RWPE2 (cell line): ENCODE results near the gene SBDS.
"Not testable (repeated sequence)": the region's sequence is repeated elsewhere in the genome, so short reads cannot be mapped to it uniquely, and the experiment has no call there.

Experiments
- ATAC-seq: fragments of 200-7000 bp; cut with Tn5 transposase; 3 replicates; pipeline ENCODE4 v1.9.1; 2021; ENCODE audit warnings: low read depth
- DNase-seq: peaks from one replicate; pipeline ENCODE4 v3.0.0-alpha.2; 2020; ENCODE audit warnings: low spot score
- H3K27ac ChIP-seq: fragments of 450-650 bp; 2 replicates; pipeline ENCODE4 v1.5.1; 2017; ENCODE audit warnings: mild to moderate bottlenecking; ENCODE audit not compliant: poor library complexity, severe bottlenecking
- H3K27me3 ChIP-seq: fragments of 250-450 bp; sonication (Bioruptor Pico); 2 replicates; pipeline ENCODE4 v1.5.1; 2021; ENCODE audit warnings: mild to moderate bottlenecking, moderate library complexity; ENCODE audit not compliant: insufficient read depth, poor library complexity, severe bottlenecking
- H3K36me3 ChIP-seq: fragments of 250-450 bp; sonication (Bioruptor Pico); 2 replicates; pipeline ENCODE4 v1.5.1; 2020; ENCODE audit warnings: low read depth, mild to moderate bottlenecking, moderate library complexity
- H3K4me1 ChIP-seq: fragments of 250-450 bp; sonication (Bioruptor Pico); 2 replicates; pipeline ENCODE4 v1.5.1; 2021; ENCODE audit warnings: mild to moderate bottlenecking, moderate library complexity; ENCODE audit not compliant: insufficient read depth, poor library complexity, severe bottlenecking
- H3K4me3 ChIP-seq: fragments of 250-450 bp; sonication (Bioruptor Pico); 2 replicates; pipeline ENCODE4 v1.5.1; 2021; ENCODE audit warnings: mild to moderate bottlenecking, moderate library complexity; ENCODE audit not compliant: severe bottlenecking
- H3K9me3 ChIP-seq: fragments of 250-450 bp; sonication (Bioruptor Pico); 2 replicates; pipeline ENCODE4 v1.5.1; 2021; ENCODE audit warnings: mild to moderate bottlenecking, moderate library complexity; ENCODE audit not compliant: severe bottlenecking
- TF ChIP-seq, protein P1 (sequence below): fragments of 450-650 bp; IDR thresholded peaks from one replicate; pipeline ENCODE4 v1.5.1; 2017; ENCODE audit warnings: mild to moderate bottlenecking, moderate library complexity; ENCODE audit not compliant: poor library complexity, severe bottlenecking

SBDS gene

DNA sequence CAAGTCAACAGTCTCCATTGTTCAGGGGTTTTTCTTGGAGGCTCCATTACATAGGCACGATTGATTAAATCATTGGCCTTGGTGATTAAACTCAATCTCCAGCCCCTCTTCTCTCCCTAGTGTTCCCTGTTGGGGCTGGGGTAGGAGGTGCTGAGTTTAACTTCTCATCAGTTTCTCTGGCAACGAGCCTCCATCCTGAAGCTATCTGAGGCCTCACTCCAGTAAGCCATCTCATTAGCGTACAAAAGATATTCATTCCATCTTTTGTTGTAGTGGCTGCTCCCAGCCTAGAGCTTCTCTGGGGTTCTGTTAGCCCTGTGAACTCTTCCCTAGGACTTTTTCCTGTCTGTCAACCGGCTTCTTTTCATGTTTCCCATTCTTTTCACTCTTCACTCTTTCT, 12.9 kb upstream of the SBDS start:
- ATAC-seq: no peak
- no peak for DNase-seq
- no peak overlapping the region for H3K4me3 ChIP-seq

DNA sequence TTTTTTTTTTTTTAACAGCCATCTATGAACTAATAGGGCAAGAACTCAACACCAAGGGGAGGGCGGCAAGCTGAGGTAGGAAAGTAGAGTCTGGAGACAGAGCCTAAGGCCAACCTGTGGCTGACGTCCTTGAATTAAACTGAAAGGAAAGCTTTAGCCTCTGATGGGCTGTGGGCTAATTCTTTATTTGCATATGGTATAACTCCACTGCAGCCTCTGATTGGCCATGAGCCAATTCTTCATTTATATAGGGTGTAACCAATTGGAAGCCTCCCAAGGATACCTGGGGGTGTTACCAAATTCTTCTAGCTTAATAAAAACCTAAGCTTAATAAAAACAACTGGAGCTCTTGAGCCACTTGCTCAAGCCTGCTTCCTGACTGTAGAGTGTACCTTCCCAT, 11.6 kb upstream of the SBDS start:
- H3K4me1 ChIP-seq: no peaks in the 10 kb centered on the region
- H3K4me3 ChIP-seq: no peak overlapping the region
- no peaks in the 10 kb centered on the region for H3K9me3 ChIP-seq
- no peaks in the 10 kb centered on the region for H3K27me3 ChIP-seq
- ATAC-seq (no peak), DNase-seq (no peak)
- no peak overlapping the region for H3K27ac ChIP-seq
- H3K36me3 ChIP-seq: peaks cover 19% of the 10 kb centered on the region; the same call in 1 of the 2 replicates
- TF ChIP-seq, protein P1, sequence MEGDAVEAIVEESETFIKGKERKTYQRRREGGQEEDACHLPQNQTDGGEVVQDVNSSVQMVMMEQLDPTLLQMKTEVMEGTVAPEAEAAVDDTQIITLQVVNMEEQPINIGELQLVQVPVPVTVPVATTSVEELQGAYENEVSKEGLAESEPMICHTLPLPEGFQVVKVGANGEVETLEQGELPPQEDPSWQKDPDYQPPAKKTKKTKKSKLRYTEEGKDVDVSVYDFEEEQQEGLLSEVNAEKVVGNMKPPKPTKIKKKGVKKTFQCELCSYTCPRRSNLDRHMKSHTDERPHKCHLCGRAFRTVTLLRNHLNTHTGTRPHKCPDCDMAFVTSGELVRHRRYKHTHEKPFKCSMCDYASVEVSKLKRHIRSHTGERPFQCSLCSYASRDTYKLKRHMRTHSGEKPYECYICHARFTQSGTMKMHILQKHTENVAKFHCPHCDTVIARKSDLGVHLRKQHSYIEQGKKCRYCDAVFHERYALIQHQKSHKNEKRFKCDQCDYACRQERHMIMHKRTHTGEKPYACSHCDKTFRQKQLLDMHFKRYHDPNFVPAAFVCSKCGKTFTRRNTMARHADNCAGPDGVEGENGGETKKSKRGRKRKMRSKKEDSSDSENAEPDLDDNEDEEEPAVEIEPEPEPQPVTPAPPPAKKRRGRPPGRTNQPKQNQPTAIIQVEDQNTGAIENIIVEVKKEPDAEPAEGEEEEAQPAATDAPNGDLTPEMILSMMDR: no peak

More for the DNA sequence above, 12.9 kb upstream of the SBDS start:
- no peaks in the 10 kb centered on the region for H3K9me3 ChIP-seq
- no peaks in the 10 kb centered on the region for H3K27me3 ChIP-seq
- H3K27ac ChIP-seq: no peak overlapping the region
- TF ChIP-seq, protein P1: no peak
- H3K36me3 ChIP-seq: peaks cover 19% of the 10 kb centered on the region; the same call in 1 of the 2 replicates
- H3K4me1 ChIP-seq: no peaks in the 10 kb centered on the region

DNA sequence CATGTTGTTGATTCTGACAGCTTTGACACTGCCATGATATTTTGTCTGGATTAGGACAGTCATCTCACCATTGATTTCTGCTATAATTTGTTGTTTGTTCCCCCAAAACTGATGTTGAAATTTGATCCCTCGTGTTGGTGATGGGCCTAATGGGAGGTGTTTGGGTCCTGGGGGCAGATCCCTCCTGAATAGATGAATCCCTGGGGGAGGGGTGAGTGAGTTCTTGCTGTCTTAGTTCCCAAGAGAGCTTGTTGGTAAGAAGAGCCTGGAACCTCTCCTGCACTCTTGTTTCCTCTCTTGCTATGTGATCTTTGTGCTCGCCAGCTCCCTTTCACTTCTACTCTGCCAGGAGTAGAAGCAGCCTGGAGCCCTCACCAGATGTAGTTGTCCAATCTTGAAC, 8.8 kb upstream of the SBDS start:
- not testable (repeated sequence) for DNase-seq, H3K4me1 ChIP-seq, H3K4me3 ChIP-seq, H3K27me3 ChIP-seq, ATAC-seq, H3K27ac ChIP-seq, H3K9me3 ChIP-seq
- H3K36me3 ChIP-seq: peaks cover 17% of the 10 kb centered on the region; the same call in 1 of the 2 replicates

DNA sequence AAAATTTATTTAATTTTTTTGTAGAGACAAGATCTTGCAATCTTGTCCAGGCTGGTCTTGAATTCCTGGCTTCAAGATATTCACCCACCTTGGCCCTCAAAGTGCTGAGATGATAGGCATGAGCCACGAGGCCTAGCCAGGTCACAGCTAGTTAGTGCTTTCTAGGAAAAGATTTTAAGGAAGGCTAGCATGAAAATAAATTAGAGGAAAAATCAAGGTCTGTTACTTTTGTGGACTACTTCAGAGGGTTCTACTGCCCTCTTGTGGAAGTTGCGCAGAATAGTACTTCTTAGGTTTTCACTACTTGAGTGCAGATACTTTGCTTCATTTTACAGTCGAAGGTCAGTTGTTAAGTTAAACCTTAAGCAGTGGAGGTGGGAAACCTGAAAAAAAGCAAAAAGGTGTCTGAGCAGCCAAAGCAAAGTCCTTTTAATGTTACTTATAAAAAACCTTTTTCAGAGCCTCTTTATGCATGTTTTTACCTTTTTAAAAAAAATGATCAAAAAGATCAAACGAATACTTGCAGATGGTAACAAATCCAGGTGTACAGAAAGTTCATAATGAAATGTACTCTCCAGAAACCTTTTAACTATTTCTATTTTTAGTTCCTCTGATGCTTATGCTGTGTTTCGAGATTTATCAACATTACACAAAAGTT, 5.3 kb upstream of the SBDS start:
- not testable (repeated sequence) for ATAC-seq, DNase-seq, H3K4me1 ChIP-seq, H3K4me3 ChIP-seq, H3K9me3 ChIP-seq, H3K27ac ChIP-seq, H3K27me3 ChIP-seq
- TF ChIP-seq, protein P1: peak; percentile 54
- H3K36me3 ChIP-seq: peaks cover 17% of the 10 kb centered on the region; the same call in 1 of the 2 replicates

DNA sequence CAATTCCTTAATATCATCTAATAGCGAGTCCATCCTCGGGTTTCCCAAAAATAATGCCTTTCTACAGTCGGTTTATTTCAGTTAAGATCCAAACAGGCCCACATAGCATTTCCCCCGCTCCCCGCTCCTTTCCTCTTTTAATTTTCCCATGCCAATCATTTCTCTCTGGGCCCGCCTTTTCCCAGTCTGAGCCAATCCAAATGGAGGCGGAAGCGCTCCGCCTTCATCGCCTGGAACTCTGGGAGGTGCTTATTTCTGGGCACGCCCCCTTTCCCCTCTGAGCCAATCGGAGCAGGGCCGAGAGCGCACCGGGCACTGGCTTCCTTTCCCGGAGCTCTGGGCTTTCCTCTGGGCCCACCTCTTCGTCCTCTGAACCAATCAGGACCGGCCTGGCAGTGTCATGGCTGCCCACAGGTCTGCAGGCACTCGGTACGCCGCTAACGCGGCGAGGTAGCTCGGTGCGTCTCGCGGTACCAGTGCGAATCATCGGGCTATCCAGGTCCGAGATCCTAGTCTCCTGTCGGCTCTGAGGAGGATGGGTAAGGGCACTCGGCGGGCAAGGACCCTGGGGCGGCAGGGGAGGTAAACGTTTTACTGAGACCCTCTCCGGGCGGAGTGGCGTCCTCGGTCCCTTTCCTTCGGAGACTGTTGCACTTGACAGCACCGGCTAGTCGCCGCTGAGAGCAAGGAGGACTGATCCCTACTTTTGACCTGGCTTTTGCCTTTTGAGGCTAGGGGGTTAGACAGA, 1.2 kb upstream of the SBDS start, which contains the start of gene TYW1:
TYW1 (plus strand) TSS at position 390 of the 748 bp plus-strand sequence; CDS start at position 536, 146 bp downstream.
- Histone ChIP-seq H3K36me3 (peaks cover 28% of the 10 kb centered on the region), H3K27ac (peak within 1 kb of the TSS; percentile 83), H3K4me3 (peak within 1 kb of the TSS; percentile 44)
- ATAC-seq (peak; percentile 96), DNase-seq (peak; percentile 97)
- not testable (repeated sequence) for H3K27me3 ChIP-seq, H3K4me1 ChIP-seq, H3K9me3 ChIP-seq
